GM10847 (cell line): ENCODE results near the gene MYL4.

Experiments
- POLR2A ChIP-seq: IDR thresholded peaks from 2 replicates; pipeline ENCODE4 v1.6.1; 2011; ENCODE audit not compliant: insufficient read length; ENCODE audit errors: extremely low read depth

Gene MYL4

GRCh38 chr17:47210779-47211178 is 1.6 kb downstream of the MYL4 start:
- no peak for TF ChIP-seq POLR2A

GRCh38 chr17:47212458-47212857 is 3.3 kb downstream of the MYL4 start:
- no peak for TF ChIP-seq POLR2A

GRCh38 chr17:47213540-47213939 is 4.4 kb downstream of the MYL4 start:
- TF ChIP-seq POLR2A: no peak

- no peak for TF ChIP-seq POLR2A
These were observed 5.8 kb downstream of the MYL4 start for GRCh38 chr17:47214931-47215330.

GRCh38 chr17:47218896-47219430 is 9.8 kb downstream of the MYL4 start:
- no peak for TF ChIP-seq POLR2A

GRCh38 chr17:47219621-47220475 is 10.7 kb downstream of the MYL4 start:
- no peak for TF ChIP-seq POLR2A

- no peak for TF ChIP-seq POLR2A
These were observed 11.4 kb downstream of the MYL4 start for GRCh38 chr17:47220531-47220999.

GRCh38 chr17:47221154-47221553 is 12.0 kb downstream of the MYL4 start:
- TF ChIP-seq POLR2A: no peak

- no peak for TF ChIP-seq POLR2A
These were observed 12.9 kb downstream of the MYL4 start for GRCh38 chr17:47222047-47222446.

- no peak for TF ChIP-seq POLR2A
These were observed 13.9 kb downstream of the MYL4 start for GRCh38 chr17:47223007-47223406.

- TF ChIP-seq POLR2A: no peak
These were observed 14.3 kb downstream of the MYL4 start for GRCh38 chr17:47223460-47223859.

GRCh38 chr17:47224966-47225365 is 15.8 kb downstream of the MYL4 start:
- no peak for TF ChIP-seq POLR2A

- no peak for TF ChIP-seq POLR2A
These were observed 16.3 kb downstream of the MYL4 start for GRCh38 chr17:47225436-47225858.

- no peak for TF ChIP-seq POLR2A
These were observed 17.0 kb downstream of the MYL4 start for GRCh38 chr17:47225911-47226688.

GRCh38 chr17:47227862-47228261 is 18.7 kb downstream of the MYL4 start:
- no peak for TF ChIP-seq POLR2A
